Right lobe of liver (tissue), 6 donors: ENCODE data around the gene NGB. TPM values are rescaled to one million over a fixed set of nuclear protein-coding genes. Genes with fewer than 3 reads are reported as not detected.

Experiments used
- ATAC-seq, 4 donors: fragments of 200-7000 bp; cut with Tn5 transposase; one replicate each; pipeline ENCODE4 v1.9.1; 2020; ENCODE audit warnings: mild to moderate bottlenecking in 4 of 4, moderate library complexity in 4 of 4
- DNase-seq, 3 donors: peaks; one replicate each; pipeline ENCODE4 v3.0.0-alpha.2; 2020
- H3K27ac ChIP-seq, 3 donors: fragments of 200-600 bp; one replicate each; pipeline ENCODE4 v1.8.0; 2022
- H3K27me3 ChIP-seq, 2 donors: fragments of 200-600 bp; one replicate each; pipeline ENCODE4 v1.8.0; 2022
- H3K36me3 ChIP-seq, 4 donors: fragments of 200-600 bp; sonication (generic) in 1 of 4; one replicate each; pipeline versions ENCODE4 v1.5.1 to v1.8.0; 2017 to 2022; ENCODE audit warnings: control low read depth in 1 of 4
- H3K4me1 ChIP-seq, 4 donors: fragments of 200-600 bp; sonication (generic) in 1 of 4; one replicate each; pipeline versions ENCODE4 v1.5.1 to v1.8.0; 2017 to 2022; ENCODE audit warnings: control low read depth in 1 of 4
- H3K4me3 ChIP-seq, 3 donors: fragments of 200-600 bp; one replicate each; pipeline ENCODE4 v1.8.0; 2022
- H3K9me3 ChIP-seq, 4 donors: fragments of 200-600 bp; sonication (generic) in 1 of 4; one replicate each; pipeline versions ENCODE4 v1.5.1 to v1.8.0; 2017 to 2022; ENCODE audit warnings: control low read depth in 1 of 4
- CTCF ChIP-seq, 4 donors: fragments of 200-600 bp in 3 of 4; fragments of 450-650 bp in 1 of 4; IDR thresholded peaks; one replicate each; pipeline versions ENCODE4 v1.5.1 to v1.8.0; 2016 to 2022; ENCODE audit warnings: antibody characterized with exemption in 4 of 4, mild to moderate bottlenecking in 2 of 4
- POLR2A ChIP-seq: fragments of 450-650 bp; IDR thresholded peaks from one replicate; pipeline ENCODE4 v1.6.1; 2017; ENCODE audit warnings: antibody characterized with exemption, mild to moderate bottlenecking
- WGBS: methylation state at CpG from one replicate; pipeline ENCODE4 v1.1.6; 2018; ENCODE audit warnings: low coverage, low lambda C conversion rate; ENCODE audit not compliant: insufficient coverage; ENCODE audit errors: missing lambda C conversion rate; 5-methylcytosine and 5-hydroxymethylcytosine counted together
- intact Hi-C, 2 donors: fragments of 100-400 bp; cut with DNase I; formaldehyde crosslinking; loops; one replicate each; pipeline versions ENCODE4 v1.11.2 to v1.14.1; 2022
- total RNA-seq, 6 experiments: library from RNA; depleted of rRNA in 2 of 6; stranded (reverse); fragments of >200 nt in 2 of 6; fragmentation: NEBNext Ultra II Directional in 3 of 6; extraction: Animal tissue kit (Norgen Biotek cat#: 25700) in 3 of 6; gene quantifications; one replicate each; pipeline versions ENCODE4 v1.1.0 to v1.2.4, GENCODE V29; 2016 to 2023
- donor health status: DM: no; HTN: yes; CAD: no.
- donor health status: DM: no; HTN: no; CAD: no.
- donor health status: DM: no; HTN: no; CAD: no.
- donor health status: DM: no; HTN: yes; CAD: no.
- donor health status: DM: no; HTN: yes; CAD: no.

Gene NGB
- total RNA-seq, 6 experiments from 2014 or later, result not detected

DNA sequence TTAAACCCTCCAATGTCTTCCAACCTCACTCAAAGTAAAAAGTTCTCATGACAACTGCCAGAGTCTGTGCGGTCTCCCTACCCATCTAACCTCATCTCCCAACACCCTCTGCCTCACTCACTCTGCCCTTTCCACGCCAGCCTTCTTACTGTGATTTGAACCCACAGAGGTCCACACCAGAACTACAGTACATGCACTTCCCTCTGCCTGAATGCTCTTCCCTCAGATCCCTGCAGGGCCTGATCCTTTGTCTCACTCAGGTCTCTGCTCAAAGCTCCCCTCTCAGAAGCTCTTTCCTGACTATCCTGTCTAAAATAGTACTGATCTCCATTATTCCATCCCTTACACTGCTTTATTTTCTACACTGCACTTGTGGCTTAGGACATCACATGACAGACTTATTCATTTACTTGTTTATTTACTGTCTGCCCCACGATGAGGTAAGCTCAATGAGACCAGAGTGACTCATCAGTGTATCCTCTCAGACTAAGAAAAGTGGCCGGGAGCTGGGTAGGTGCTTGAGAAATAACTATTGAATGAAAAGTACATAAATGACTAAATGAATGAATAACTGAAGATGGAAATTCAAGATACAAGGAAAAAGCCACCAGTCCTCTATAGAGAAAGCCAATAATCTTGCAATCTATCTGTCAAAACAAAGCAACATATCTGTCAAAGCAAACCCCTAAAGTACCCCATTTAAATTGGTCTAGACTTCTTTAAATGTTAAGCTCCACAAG lies 32.6 kb upstream of the NGB start:
- DNase-seq (no peak), ATAC-seq (peak; percentile 81 to 90 (median 87))
- 48% methylated on average over 4 of the region's 4 CpGs for WGBS
- intact Hi-C loops, result no loop called here
- Histone ChIP-seq H3K27ac (peak overlapping the region in 2 of 3 donors; percentile 47 to 58), H3K4me1 (peaks cover 0 to 11% (median 7%) of the 10 kb centered on the region in 4 donors), H3K9me3 (no peaks in the 10 kb centered on the region), H3K27me3 (no peaks in the 10 kb centered on the region), H3K4me3 (no peak overlapping the region), H3K36me3 (no peaks in the 10 kb centered on the region)
- no peak for TF ChIP-seq CTCF (IDR thresholded peaks at IDR 0.05)
- no peak for TF ChIP-seq POLR2A

- no peak for TF ChIP-seq POLR2A
- no peak for TF ChIP-seq CTCF (IDR thresholded peaks at IDR 0.05)
- no peaks in the 10 kb centered on the region for H3K36me3 ChIP-seq
These were observed 31.9 kb upstream of the NGB start for GRCh38 chr14:77302926-77303325.

GRCh38 chr14:77301103-77301502 lies 30.1 kb upstream of the NGB start:
- H3K27me3 ChIP-seq, result no peaks in the 10 kb centered on the region
- no peaks in the 10 kb centered on the region for H3K9me3 ChIP-seq
- H3K36me3 ChIP-seq, result peaks cover 0 to 3% (median 0%) of the 10 kb centered on the region in 4 donors
- ATAC-seq (peak; percentile 69 to 90 (median 82)), DNase-seq (peak; percentile 77 to 87 (median 78))
- intact Hi-C loops, result no loop called here
- no peak overlapping the region for H3K4me3 ChIP-seq
- H3K4me1 ChIP-seq, result peaks cover 0 to 11% (median 7%) of the 10 kb centered on the region in 4 donors
- no peak overlapping the region for H3K27ac ChIP-seq
- no peak for TF ChIP-seq POLR2A
- TF ChIP-seq CTCF (IDR thresholded peaks at IDR 0.05), result peak; percentile 71 to 83 (median 78)
- WGBS, result 11% methylated on average over 4 of the region's 10 CpGs

More at GRCh38 chr14:77302926-77303325, 31.9 kb upstream of the NGB start:
- peak overlapping the region in 1 of 3 donors; percentile 58 for H3K27ac ChIP-seq
- H3K4me1 ChIP-seq, result peaks cover 0 to 11% (median 7%) of the 10 kb centered on the region in 4 donors
- H3K27me3 ChIP-seq, result no peaks in the 10 kb centered on the region
- no peak for DNase-seq
- WGBS, result 85% methylated on average over 3 of the region's 5 CpGs
- no peak overlapping the region for H3K4me3 ChIP-seq
- peak in 2 of 4 donors; percentile 16 to 79 for ATAC-seq
- no peaks in the 10 kb centered on the region for H3K9me3 ChIP-seq
- intact Hi-C loops, result no loop called here

DNA sequence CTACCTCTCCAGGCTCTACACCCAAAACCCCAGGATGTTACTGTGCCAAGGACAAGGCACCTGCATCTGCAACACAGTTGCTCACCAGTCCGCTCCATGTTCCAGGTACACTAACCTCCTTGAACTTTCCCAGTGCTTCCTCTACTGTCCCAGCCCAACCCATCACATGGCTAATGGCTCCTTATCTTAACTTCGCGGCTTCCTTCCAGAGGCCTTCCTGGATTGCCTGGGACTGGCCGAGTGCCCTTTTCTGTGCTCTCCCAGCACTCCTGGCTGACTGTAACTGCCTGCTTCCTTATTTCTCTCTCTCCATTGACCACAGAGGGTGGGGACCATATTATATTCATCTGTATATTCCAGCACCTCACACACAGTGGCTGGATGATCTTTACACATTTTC lies 28.8 kb upstream of the NGB start:
- intact Hi-C loops, result loop anchor here in 1 of 2 donors (10.0 kb wide), 1 partner anchor 145 kb away; no protein-coding TSS in a partner anchor

More for the DNA sequence above, 28.8 kb upstream of the NGB start:
- Histone ChIP-seq H3K4me1 (peaks cover 0 to 11% (median 7%) of the 10 kb centered on the region in 4 donors), H3K27me3 (no peaks in the 10 kb centered on the region), H3K9me3 (no peaks in the 10 kb centered on the region), H3K4me3 (no peak overlapping the region), H3K27ac (no peak overlapping the region), H3K36me3 (peaks cover 0 to 5% (median 1%) of the 10 kb centered on the region in 4 donors)
- 67% methylated on average over 4 of the region's 4 CpGs for WGBS
- no peak for TF ChIP-seq POLR2A
- TF ChIP-seq CTCF (IDR thresholded peaks at IDR 0.05), result no peak
- DNase-seq (no peak), ATAC-seq (peak in 2 of 4 donors; percentile 12 to 54)
